GM19468 (cell line): Measurements from ENCODE around the gene MRM2.

Source experiments
- ATAC-seq: cut with Tn5 transposase; IDR thresholded peaks from one replicate; pipeline ENCODE4 v1.9.1; 2021; ENCODE audit warnings: mild to moderate bottlenecking, moderate library complexity, moderate number of reproducible peaks; ENCODE audit not compliant: unreplicated experiment; ENCODE audit errors: extremely low read depth

Gene MRM2

GRCh38 chr7:2249744-2250323 lies 7.8 kb upstream of the MRM2 start:
- ATAC-seq: no peak

- no peak for ATAC-seq
Measured at GRCh38 chr7:2248984-2249694, 7.1 kb upstream of the MRM2 start.

GRCh38 chr7:2247141-2247995 lies 5.4 kb upstream of the MRM2 start:
- ATAC-seq: no peak

GRCh38 chr7:2245883-2246675 lies 4.1 kb upstream of the MRM2 start:
- ATAC-seq: no peak

- ATAC-seq: no peak
Measured at GRCh38 chr7:2244404-2244995, 2.5 kb upstream of the MRM2 start.

GRCh38 chr7:2243458-2243857 lies 1.5 kb upstream of the MRM2 start:
- no peak for ATAC-seq

GRCh38 chr7:2242541-2243429 lies 780 bp upstream of the MRM2 start:
- no peak for ATAC-seq

- ATAC-seq: no peak
Measured at GRCh38 chr7:2239242-2239641, 2.8 kb downstream of the MRM2 start.

GRCh38 chr7:2237109-2237602 lies 4.8 kb downstream of the MRM2 start:
- ATAC-seq: no peak

- ATAC-seq: no peak
Measured at GRCh38 chr7:2233926-2234325, 8.1 kb downstream of the MRM2 start.

GRCh38 chr7:2232766-2233520 lies 9.1 kb downstream of the MRM2 start, which contains the start of gene MAD1L1:
Gene MAD1L1, minus strand, starts transcription at chr7:2232945. Its CDS starts 2,812 bp downstream, at chr7:2230133.
- ATAC-seq: peak; percentile 51

- ATAC-seq: no peak
Measured at GRCh38 chr7:2231992-2232765, 9.8 kb downstream of the MRM2 start.

GRCh38 chr7:2230882-2231281 lies 11.1 kb downstream of the MRM2 start:
- no peak for ATAC-seq

GRCh38 chr7:2230226-2230625 lies 11.8 kb downstream of the MRM2 start:
- no peak for ATAC-seq

- no peak for ATAC-seq
Measured at GRCh38 chr7:2229467-2229866, 12.5 kb downstream of the MRM2 start.

GRCh38 chr7:2228921-2229320 lies 13.1 kb downstream of the MRM2 start:
- no peak for ATAC-seq

GRCh38 chr7:2227699-2228098 lies 14.3 kb downstream of the MRM2 start:
- no peak for ATAC-seq
